HCT116 (cell line): ENCODE results near the gene OS9.
"Not testable (repeated sequence)": the region's sequence is repeated elsewhere in the genome, so short reads cannot be mapped to it uniquely, and the experiment has no call there.

Experiments
- CTCF ChIP-seq, 3 experiments: fragments of 200-600 bp in 1 of 3; sonication (generic) in 1 of 3; IDR thresholded peaks in 2 of 3; conservative IDR thresholded peaks in 1 of 3; 2 replicates each; pipeline ENCODE4 v1.5.1; 2012 to 2017; ENCODE audit warnings: low read depth in 2 of 3, low read length in 2 of 3, antibody characterized with exemption in 1 of 3, borderline replicate concordance in 1 of 3, control low read depth in 1 of 3, mild to moderate bottlenecking in 1 of 3, mixed read lengths in 1 of 3, mixed run types in 1 of 3, moderate library complexity in 1 of 3; ENCODE audit not compliant: insufficient read depth in 1 of 3
- EGR1 ChIP-seq: IDR thresholded peaks from 2 replicates; pipeline ENCODE4 v1.6.1; 2012; ENCODE audit warnings: low read depth
- EZH2phosphoT487 ChIP-seq: fragments of 200-600 bp; IDR thresholded peaks from 2 replicates; pipeline ENCODE4 v1.6.1; 2018; ENCODE audit warnings: antibody characterized with exemption, borderline replicate concordance
- POLR2A ChIP-seq: IDR thresholded peaks from 2 replicates; pipeline ENCODE4 v1.7.0; 2011; ENCODE audit warnings: borderline replicate concordance; ENCODE audit not compliant: insufficient read depth, insufficient read length; ENCODE audit errors: extremely low read depth
- POLR2AphosphoS5 ChIP-seq: IDR thresholded peaks from 2 replicates; pipeline ENCODE4 v1.6.1; 2011; ENCODE audit warnings: mild to moderate bottlenecking, low read depth, low read length, moderate library complexity
- REST ChIP-seq: IDR thresholded peaks from 2 replicates; pipeline ENCODE4 v1.6.1; 2012; ENCODE audit warnings: low read depth
- SRF ChIP-seq: IDR thresholded peaks from 2 replicates; pipeline ENCODE4 v1.6.1; 2012; ENCODE audit warnings: low read depth
- ZNF274 ChIP-seq: fragments of 200-500 bp; sonication (Bioruptor generic); IDR thresholded peaks from 2 replicates; pipeline ENCODE4 v1.6.1; 2014; ENCODE audit warnings: mild to moderate bottlenecking, low read depth, low read length, inconsistent platforms

- not testable (repeated sequence) for TF ChIP-seq CTCF (IDR thresholded peaks at IDR 0.05 in 2 of 3, conservative IDR thresholded peaks at IDR 0.05 in 1 of 3; ENCODE audit: borderline replicate concordance in 1 of 3, insufficient read depth in 1 of 3, low read depth in 2 of 3, low read length in 2 of 3); SRF; ZNF274; EGR1; EZH2phosphoT487; POLR2AphosphoS5; REST; POLR2A
Measured at GRCh38 chr12:57715036-57715748, 21.3 kb downstream of the OS9 start.
